Vagina (tissue), 2 donors: ENCODE measurements around the gene KIRREL3.

Experiments used
- POLR2A ChIP-seq, 2 donors: fragments of 450-650 bp; IDR thresholded peaks; one replicate each; pipeline ENCODE4 v1.6.1; 2017; ENCODE audit warnings: antibody characterized with exemption in 2 of 2, mild to moderate bottlenecking in 2 of 2, moderate library complexity in 2 of 2
- POLR2AphosphoS5 ChIP-seq, 2 donors: sonication (generic); formaldehyde crosslinking; IDR thresholded peaks; one replicate each; pipeline ENCODE4 v1.9.0; 2017; ENCODE audit warnings: antibody characterized with exemption in 2 of 2, mild to moderate bottlenecking in 2 of 2, low read depth in 1 of 2; ENCODE audit not compliant: insufficient read depth in 1 of 2

GRCh38 chr11:126438272-126438671, 562.3 kb downstream of the KIRREL3 start:
- TF ChIP-seq POLR2A (IDR thresholded peaks at IDR 0.05) (no peak), POLR2AphosphoS5 (IDR thresholded peaks at IDR 0.05; ENCODE audit: insufficient read depth in 1 of 2, low read depth in 1 of 2) (no peak)
